B cell (primary cell): ENCODE results near the gene MAU2. TPM values are rescaled to one million over a fixed set of nuclear protein-coding genes. Genes with fewer than 3 reads are reported as not detected.

Experiments used
- ATAC-seq: fragments of 200-7000 bp; cut with Tn5 transposase; one replicate; pipeline ENCODE4 v1.10.0; 2021; ENCODE audit warnings: low read depth, mild to moderate bottlenecking, moderate number of reproducible peaks, moderate library complexity
- CTCF ChIA-PET: fragments of 350-600 bp; sonication (Branson Sonifier 250); formaldehyde crosslinking; loops from one replicate; lab custom pipeline; 2021; ENCODE audit warnings: antibody characterized with exemption, inconsistent platforms; lab: Charles Lee
- POLR2A ChIA-PET: fragments of 350-600 bp; sonication (Branson Sonifier 250); formaldehyde crosslinking; loops from one replicate; lab custom pipeline; 2021; ENCODE audit warnings: antibody characterized with exemption; lab: Charles Lee
- DNase-seq: peaks from one replicate; pipeline ENCODE4 v3.0.0; 2013
- H2AFZ ChIP-seq: 2 replicates; pipeline ENCODE4 v1.6.1; 2012; ENCODE audit warnings: mild to moderate bottlenecking, low read depth, low read length; ENCODE audit not compliant: insufficient read depth, poor library complexity, severe bottlenecking
- H3K27ac ChIP-seq, 2 donors: 1 replicate in 1 of 2; 2 replicates in 1 of 2; pipeline ENCODE4 v1.5.1; 2012 to 2013; ENCODE audit warnings: low read length in 2 of 2, mild to moderate bottlenecking in 2 of 2, moderate library complexity in 1 of 2
- H3K27me3 ChIP-seq, 4 experiments: fragments of 200-600 bp in 1 of 4; sonication (generic) in 1 of 4; replicated peaks in 1 of 4; 1 replicate in 2 of 4; 2 replicates in 2 of 4; pipeline versions ENCODE4 v1.6.1 to v1.7.0; 2013 to 2016; ENCODE audit warnings: low read length in 3 of 4, mild to moderate bottlenecking in 2 of 4, mixed read lengths in 1 of 4, moderate library complexity in 1 of 4; ENCODE audit not compliant: insufficient read depth in 4 of 4, control insufficient read depth in 3 of 4; ENCODE audit errors: control extremely low read depth in 1 of 4
- H3K36me3 ChIP-seq, 2 experiments: replicated peaks in 1 of 2; 1 replicate in 1 of 2; 2 replicates in 1 of 2; pipeline versions ENCODE4 v1.6.1 to v1.7.1; 2013; ENCODE audit warnings: low read length in 1 of 2; ENCODE audit not compliant: insufficient read depth in 2 of 2, control insufficient read depth in 1 of 2; ENCODE audit errors: control extremely low read depth in 1 of 2, extremely low read depth in 1 of 2
- H3K4me1 ChIP-seq, 2 donors: fragments of 200-600 bp in 1 of 2; sonication (generic) in 1 of 2; 1 replicate in 1 of 2; 2 replicates in 1 of 2; pipeline versions ENCODE4 v1.5.1 to v1.6.1; 2013 to 2017; ENCODE audit warnings: low read length in 2 of 2; ENCODE audit not compliant: control insufficient read depth in 2 of 2, insufficient read depth in 2 of 2
- H3K4me2 ChIP-seq: replicated peaks from 2 replicates; pipeline ENCODE3; 2012; ENCODE audit warnings: mild to moderate bottlenecking, low read depth, low read length; ENCODE audit not compliant: poor library complexity, severe bottlenecking
- H3K4me3 ChIP-seq, 5 experiments: fragments of 200-600 bp in 1 of 5; sonication (generic) in 1 of 5; 1 replicate in 3 of 5; 2 replicates in 2 of 5; pipeline versions ENCODE4 v1.5.1 to v1.7.0; 2011 to 2016; ENCODE audit warnings: low read length in 4 of 5, mild to moderate bottlenecking in 4 of 5, low read depth in 2 of 5, control low read depth in 1 of 5, moderate library complexity in 1 of 5; ENCODE audit not compliant: insufficient read depth in 1 of 5; ENCODE audit errors: control extremely low read depth in 1 of 5, extremely low read depth in 1 of 5
- H3K79me2 ChIP-seq: fragments of 200-600 bp; sonication (generic); one replicate; pipeline ENCODE4 v1.6.0; 2016; ENCODE audit warnings: low read length; ENCODE audit not compliant: control insufficient read depth, insufficient read depth
- H3K9ac ChIP-seq: fragments of 200-600 bp; sonication (generic); 2 replicates; pipeline ENCODE4 v1.6.1; 2017; ENCODE audit warnings: mild to moderate bottlenecking, low read length, moderate library complexity
- H3K9me3 ChIP-seq, 3 donors: one replicate each; pipeline versions ENCODE4 v1.6.1 to v1.7.1; 2013; ENCODE audit warnings: low read length in 2 of 3; ENCODE audit not compliant: control insufficient read depth in 2 of 3, insufficient read depth in 1 of 3; ENCODE audit errors: control extremely low read depth in 1 of 3
- H4K20me1 ChIP-seq: 2 replicates; pipeline ENCODE4 v1.6.0; 2012; ENCODE audit warnings: mild to moderate bottlenecking, low read length; ENCODE audit not compliant: insufficient read depth, control insufficient read depth, poor library complexity, severe bottlenecking
- H3K27ac Mint-ChIP-seq: one replicate; pipeline ENCODE4 v1.8.0; 2021; ENCODE audit warnings: mixed read lengths
- H3K27me3 Mint-ChIP-seq: one replicate; pipeline ENCODE4 v1.8.0; 2021; ENCODE audit warnings: mixed read lengths
- H3K4me1 Mint-ChIP-seq: one replicate; pipeline ENCODE4 v1.8.0; 2021; ENCODE audit warnings: mixed read lengths
- H3K4me3 Mint-ChIP-seq: one replicate; pipeline ENCODE4 v1.8.0; 2021; ENCODE audit warnings: mixed read lengths
- H3K9me3 Mint-ChIP-seq: one replicate; pipeline ENCODE4 v1.8.0; 2022; ENCODE audit warnings: mixed read lengths; ENCODE audit not compliant: insufficient read depth
- CTCF ChIP-seq: fragments of 200-600 bp; IDR thresholded peaks from one replicate; pipeline ENCODE4 v1.8.0; 2022; ENCODE audit warnings: antibody characterized with exemption, mild to moderate bottlenecking
- EZH2 ChIP-seq: IDR thresholded peaks from 2 replicates; pipeline ENCODE4 v1.6.1; 2012; ENCODE audit warnings: borderline replicate concordance, low read depth, mild to moderate bottlenecking, moderate library complexity, low read length; ENCODE audit not compliant: insufficient read depth, poor library complexity, severe bottlenecking
- WGBS: methylation state at CpG from one replicate; pipeline ENCODE4 v1.1.5; 2013; ENCODE audit warnings: missing lambda C conversion rate; ENCODE audit not compliant: insufficient coverage; 5-methylcytosine and 5-hydroxymethylcytosine counted together
- intact Hi-C: fragments of 100-400 bp; cut with micrococcal nuclease; formaldehyde crosslinking; loops from one replicate; pipeline ENCODE4 v1.10.0; 2022
- polyA plus RNA-seq: library from polyadenylated mRNA; depleted of rRNA; stranded (reverse); fragments of >200 nt; gene quantifications from 2 replicates; pipeline ENCODE4 v1.2.3, GENCODE V29; 2012
- total RNA-seq, 2 donors: library from RNA; stranded (reverse); fragments of 120-200 nt in 1 of 2; gene quantifications; 1 replicate in 1 of 2; 2 replicates in 1 of 2; pipeline versions ENCODE4 v1.2.3 to v1.2.4, GENCODE V29; 2013 to 2022

Gene MAU2
- total and polyA plus RNA-seq, 2 donors (not counting 1 experiment from before 2014, with no cell fraction given) = 87.7 to 199 TPM

- H3K4me3 ChIP-seq = peak overlapping the region; percentile 21 to 88 (median 80)
- POLR2A ChIA-PET = interaction anchor here (0.5 to 1.6 kb wide), 9 partner anchors 10 to 279 kb away, joined by 3 to 45 read pairs (median 6); partner anchors contain the start of genes GATAD2A, NDUFA13 and TSSK6
- H2AFZ ChIP-seq = peak overlapping the region; percentile 92
- Mint-ChIP-seq H3K9me3 (no peaks in the 10 kb centered on the region), H3K4me1 (peaks cover 46% of the 10 kb centered on the region), H3K27ac (peak overlapping the region; percentile 92), H3K4me3 (peak overlapping the region; percentile 92), H3K27me3 (no peaks in the 10 kb centered on the region)
- H3K9ac ChIP-seq = peak overlapping the region; percentile 87
- no peaks in the 10 kb centered on the region for H3K9me3 ChIP-seq
- peak; percentile 89 for ATAC-seq
- H3K79me2 ChIP-seq = peaks cover 48% of the 10 kb centered on the region
- WGBS = under 1% methylated on average over 75 of the region's 75 CpGs
- intact Hi-C loops = loop anchor here (1.0 to 2.0 kb wide), 6 partner anchors 12 to 131 kb away; partner anchors contain the start of genes GATAD2A and NDUFA13
- H3K27me3 ChIP-seq = no peaks in the 10 kb centered on the region
- peaks cover 15 to 24% of the 10 kb centered on the region in 2 donors for H3K4me1 ChIP-seq
- H3K36me3 ChIP-seq = no peaks in the 10 kb centered on the region
- peaks cover 11% of the 10 kb centered on the region for H4K20me1 ChIP-seq
- TF ChIP-seq EZH2 = no peak
- no peak for TF ChIP-seq CTCF
- CTCF ChIA-PET = interaction anchor here (0.6 to 2.4 kb wide), 6 partner anchors 20 to 1535 kb away, joined by 4 to 20 read pairs (median 9); partner anchors contain the start of gene GATAD2A
- H3K27ac ChIP-seq = peak overlapping the region; percentile 57 to 81
- peak; percentile 99 for DNase-seq
- H3K4me2 ChIP-seq = peak overlapping the region; percentile 99
Measured at GRCh38 chr19:19385131-19385895, 64.7 kb downstream of the MAU2 start.
